Measurements from ENCODE around the gene RBP7. TPM values are rescaled to one million over a fixed set of nuclear protein-coding genes. Genes with fewer than 3 reads are reported as not detected.

RBP7 gene
- total RNA-seq, 1 experiment from 2014 or later, result 11.7 TPM

GRCh38 chr1:9989773-9990172 lies 7.3 kb upstream of the RBP7 start:
- BruUV-seq (replicated peaks), result no TSS peak
- Mint-ChIP-seq H3K27me3 (ENCODE audit: insufficient read depth, unreplicated experiment) (no peaks in the 10 kb centered on the region), H3K4me1 (ENCODE audit: low read depth, unreplicated experiment) (peaks cover 14% of the 10 kb centered on the region), H3K9me3 (ENCODE audit: unreplicated experiment) (no peaks in the 10 kb centered on the region), H3K4me3 (ENCODE audit: unreplicated experiment) (no peak overlapping the region), H3K27ac (ENCODE audit: unreplicated experiment) (no peak overlapping the region), H3K36me3 (ENCODE audit: insufficient read depth, unreplicated experiment) (no peaks in the 10 kb centered on the region)
- DNase-seq, result no peak
- TF ChIP-seq, protein P1, sequence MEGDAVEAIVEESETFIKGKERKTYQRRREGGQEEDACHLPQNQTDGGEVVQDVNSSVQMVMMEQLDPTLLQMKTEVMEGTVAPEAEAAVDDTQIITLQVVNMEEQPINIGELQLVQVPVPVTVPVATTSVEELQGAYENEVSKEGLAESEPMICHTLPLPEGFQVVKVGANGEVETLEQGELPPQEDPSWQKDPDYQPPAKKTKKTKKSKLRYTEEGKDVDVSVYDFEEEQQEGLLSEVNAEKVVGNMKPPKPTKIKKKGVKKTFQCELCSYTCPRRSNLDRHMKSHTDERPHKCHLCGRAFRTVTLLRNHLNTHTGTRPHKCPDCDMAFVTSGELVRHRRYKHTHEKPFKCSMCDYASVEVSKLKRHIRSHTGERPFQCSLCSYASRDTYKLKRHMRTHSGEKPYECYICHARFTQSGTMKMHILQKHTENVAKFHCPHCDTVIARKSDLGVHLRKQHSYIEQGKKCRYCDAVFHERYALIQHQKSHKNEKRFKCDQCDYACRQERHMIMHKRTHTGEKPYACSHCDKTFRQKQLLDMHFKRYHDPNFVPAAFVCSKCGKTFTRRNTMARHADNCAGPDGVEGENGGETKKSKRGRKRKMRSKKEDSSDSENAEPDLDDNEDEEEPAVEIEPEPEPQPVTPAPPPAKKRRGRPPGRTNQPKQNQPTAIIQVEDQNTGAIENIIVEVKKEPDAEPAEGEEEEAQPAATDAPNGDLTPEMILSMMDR (IDR thresholded peaks at IDR 0.05; ENCODE audit: insufficient read depth in 1 of 2, low read depth in 1 of 2, low read length in 1 of 2, severe bottlenecking in 1 of 2, unreplicated experiment in 1 of 2), result no peak
- ChIA-PET POLR2A (no interaction called here), CTCF (no interaction called here)
- intact Hi-C loops (cut with micrococcal nuclease; ENCODE audit: unreplicated experiment), result no loop called here
- H3K36me3 ChIP-seq (ENCODE audit: control insufficient read depth, insufficient read depth, low read length), result no peaks in the 10 kb centered on the region
- no peak overlapping the region for H3K4me3 ChIP-seq (ENCODE audit: low read depth, low read length)
- H3K27me3 ChIP-seq (replicated peaks; ENCODE audit: control insufficient read depth, insufficient read depth, low read length), result no peaks in the 10 kb centered on the region
- no peaks in the 10 kb centered on the region for H3K4me1 ChIP-seq
- H3K9me3 ChIP-seq, result no peaks in the 10 kb centered on the region

- H3K36me3 Mint-ChIP-seq (ENCODE audit: insufficient read depth, unreplicated experiment), result no peaks in the 10 kb centered on the region
- no peaks in the 10 kb centered on the region for H3K9me3 Mint-ChIP-seq (ENCODE audit: unreplicated experiment)
Measured at GRCh38 chr1:9990944-9991343, 6.1 kb upstream of the RBP7 start.

GRCh38 chr1:9992910-9993309 lies 4.1 kb upstream of the RBP7 start:
- TF ChIP-seq, protein P1 (IDR thresholded peaks at IDR 0.05; ENCODE audit: insufficient read depth in 1 of 2, low read depth in 1 of 2, low read length in 1 of 2, severe bottlenecking in 1 of 2, unreplicated experiment in 1 of 2), result no peak
- Histone ChIP-seq H3K4me3 (ENCODE audit: low read depth, low read length) (no peak overlapping the region), H3K9me3 (no peaks in the 10 kb centered on the region), H3K27me3 (replicated peaks; ENCODE audit: control insufficient read depth, insufficient read depth, low read length) (no peaks in the 10 kb centered on the region), H3K4me1 (no peaks in the 10 kb centered on the region), H3K36me3 (ENCODE audit: control insufficient read depth, insufficient read depth, low read length) (no peaks in the 10 kb centered on the region)
- BruUV-seq (replicated peaks), result no TSS peak
- intact Hi-C loops (cut with micrococcal nuclease; ENCODE audit: unreplicated experiment), result no loop called here
- ChIA-PET CTCF (interaction anchor here (1.0 kb wide), 1 partner anchor 217 kb away, joined by 3 read pairs; no protein-coding TSS in a partner anchor), POLR2A (no interaction called here)
- no peak for DNase-seq
- no peak overlapping the region for H3K4me3 Mint-ChIP-seq (ENCODE audit: unreplicated experiment)
- no peaks in the 10 kb centered on the region for H3K27me3 Mint-ChIP-seq (ENCODE audit: insufficient read depth, unreplicated experiment)
- H3K27ac Mint-ChIP-seq (ENCODE audit: unreplicated experiment), result no peak overlapping the region
- no peaks in the 10 kb centered on the region for H3K36me3 Mint-ChIP-seq (ENCODE audit: insufficient read depth, unreplicated experiment)
- peaks cover 14% of the 10 kb centered on the region for H3K4me1 Mint-ChIP-seq (ENCODE audit: low read depth, unreplicated experiment)
- H3K9me3 Mint-ChIP-seq (ENCODE audit: unreplicated experiment), result no peaks in the 10 kb centered on the region

More at GRCh38 chr1:9990944-9991343, 6.1 kb upstream of the RBP7 start:
- ChIA-PET CTCF (no interaction called here), POLR2A (no interaction called here)
- Histone ChIP-seq H3K27me3 (replicated peaks; ENCODE audit: control insufficient read depth, insufficient read depth, low read length) (no peaks in the 10 kb centered on the region), H3K9me3 (no peaks in the 10 kb centered on the region), H3K4me3 (ENCODE audit: low read depth, low read length) (no peak overlapping the region), H3K36me3 (ENCODE audit: control insufficient read depth, insufficient read depth, low read length) (no peaks in the 10 kb centered on the region), H3K4me1 (no peaks in the 10 kb centered on the region)
- TF ChIP-seq, protein P1 (IDR thresholded peaks at IDR 0.05; ENCODE audit: insufficient read depth in 1 of 2, low read depth in 1 of 2, low read length in 1 of 2, severe bottlenecking in 1 of 2, unreplicated experiment in 1 of 2), result no peak
- intact Hi-C loops (cut with micrococcal nuclease; ENCODE audit: unreplicated experiment), result no loop called here
- H3K27ac Mint-ChIP-seq (ENCODE audit: unreplicated experiment), result no peak overlapping the region
- H3K4me3 Mint-ChIP-seq (ENCODE audit: unreplicated experiment), result no peak overlapping the region
- DNase-seq, result no peak
- no TSS peak for BruUV-seq (replicated peaks)
- H3K4me1 Mint-ChIP-seq (ENCODE audit: low read depth, unreplicated experiment), result peaks cover 14% of the 10 kb centered on the region
- no peaks in the 10 kb centered on the region for H3K27me3 Mint-ChIP-seq (ENCODE audit: insufficient read depth, unreplicated experiment)

All from Caco-2 (cell line).